Sigmoid colon (tissue), 7 donors: Measurements from ENCODE around the gene ZP4. TPM values are rescaled to one million over a fixed set of nuclear protein-coding genes. Genes with fewer than 3 reads are reported as not detected.

ENCODE experiments used
- DNase-seq: peaks from one replicate; pipeline ENCODE4 v3.0.0-alpha.2; 2019
- H3K27ac ChIP-seq, 4 donors: fragments of 200-600 bp; sonication (generic); one replicate each; pipeline ENCODE4 v1.5.1; 2016 to 2019; ENCODE audit warnings: mild to moderate bottlenecking in 1 of 4
- H3K27me3 ChIP-seq, 3 donors: fragments of 200-600 bp; sonication (generic); one replicate each; pipeline ENCODE4 v1.5.1; 2019; ENCODE audit warnings: mild to moderate bottlenecking in 1 of 3
- H3K36me3 ChIP-seq, 4 donors: fragments of 200-600 bp; sonication (generic); one replicate each; pipeline ENCODE4 v1.5.1; 2016 to 2019
- H3K4me1 ChIP-seq, 4 donors: fragments of 200-600 bp; sonication (generic); one replicate each; pipeline ENCODE4 v1.5.1; 2017 to 2019
- H3K4me3 ChIP-seq, 4 donors: fragments of 200-600 bp; sonication (generic); one replicate each; pipeline ENCODE4 v1.5.1; 2017 to 2019; ENCODE audit warnings: mild to moderate bottlenecking in 2 of 4, moderate library complexity in 1 of 4
- H3K9me3 ChIP-seq, 4 donors: fragments of 200-600 bp in 3 of 4; sonication (generic) in 3 of 4; one replicate each; pipeline versions ENCODE4 v1.5.1 to v1.6.1; 2013 to 2019
- CTCF ChIP-seq, 4 experiments: fragments of 450-650 bp in 3 of 4; fragments of 200-600 bp in 1 of 4; IDR thresholded peaks; one replicate each; pipeline ENCODE4 v1.5.1; 2016 to 2019; ENCODE audit warnings: antibody characterized with exemption in 4 of 4, mild to moderate bottlenecking in 3 of 4, moderate library complexity in 2 of 4
- EP300 ChIP-seq, 4 donors: sonication (generic); formaldehyde crosslinking; IDR thresholded peaks; one replicate each; pipeline ENCODE4 v1.6.1; 2017; ENCODE audit warnings: antibody characterized with exemption in 4 of 4
- POLR2A ChIP-seq, 2 donors: fragments of 450-650 bp; IDR thresholded peaks; one replicate each; pipeline ENCODE4 v1.6.1; 2016; ENCODE audit warnings: antibody characterized with exemption in 2 of 2, mild to moderate bottlenecking in 2 of 2, moderate library complexity in 2 of 2
- POLR2AphosphoS5 ChIP-seq, 4 donors: sonication (generic); formaldehyde crosslinking; IDR thresholded peaks; one replicate each; pipeline ENCODE4 v1.6.1; 2017; ENCODE audit warnings: antibody characterized with exemption in 4 of 4
- WGBS, 2 donors: extraction: QIAGEN DNeasy Blood & Tissue Kit; methylation state at CpG; one replicate each; pipeline ENCODE4 v1.1.7; 2013; 5-methylcytosine and 5-hydroxymethylcytosine counted together
- intact Hi-C: fragments of 100-400 bp; cut with DNase I; formaldehyde crosslinking; loops from one replicate; pipeline ENCODE4 v1.15.1; 2023
- polyA plus RNA-seq, 3 donors: library from polyadenylated mRNA; stranded (reverse); fragments of 200-250 nt; gene quantifications; one replicate each; pipeline ENCODE4 v1.2.3, GENCODE V29; 2013
- total RNA-seq, 4 donors: library from RNA; depleted of rRNA; stranded (reverse); fragments of >200 nt; gene quantifications; one replicate each; pipeline ENCODE4 v1.1.0, GENCODE V29; 2016
- donor health status: healthy with polysubstance abuse.
- donor health status: Bipolar disorder and iron deficiency.
- donor health status: healthy.

Gene ZP4
- total and polyA plus RNA-seq, 7 donors: not detected

- TF ChIP-seq POLR2A (IDR thresholded peaks at IDR 0.05): no peak
- no peak for TF ChIP-seq EP300 (IDR thresholded peaks at IDR 0.05)
- no peak for TF ChIP-seq POLR2AphosphoS5 (IDR thresholded peaks at IDR 0.05)
- TF ChIP-seq CTCF (IDR thresholded peaks at IDR 0.05): no peak
- Histone ChIP-seq H3K27ac (no peak overlapping the region), H3K9me3 (peaks cover 0 to 2% (median 0%) of the 10 kb centered on the region in 4 donors), H3K27me3 (no peaks in the 10 kb centered on the region), H3K4me1 (no peaks in the 10 kb centered on the region), H3K36me3 (no peaks in the 10 kb centered on the region), H3K4me3 (no peak overlapping the region)
- DNase-seq: no peak
- 60 to 70% methylated on average over 2 of the region's 2 CpGs for WGBS, 2 donors
- intact Hi-C loops: no loop called here
Measured at GRCh38 chr1:237884237-237884636, 6.5 kb downstream of the ZP4 start.

DNA sequence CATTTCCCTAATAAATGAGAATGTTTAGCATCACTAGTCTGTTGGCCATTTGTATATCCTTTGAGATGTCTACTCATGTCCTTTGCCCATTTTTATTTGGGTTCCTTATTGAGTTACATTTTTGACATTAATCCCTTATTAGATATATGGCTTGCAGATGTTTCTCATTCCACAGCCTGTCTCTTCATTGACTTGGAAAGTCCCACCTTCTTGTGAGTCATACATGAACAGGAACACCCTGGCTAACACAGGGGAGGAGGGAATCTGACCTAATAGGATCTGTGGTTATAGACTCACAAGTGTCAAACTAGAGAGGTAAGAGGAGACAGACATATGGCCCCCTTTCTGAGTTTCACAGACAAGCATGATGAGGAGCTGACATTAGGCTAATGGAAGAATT, 11.5 kb downstream of the ZP4 start:
- H3K36me3 ChIP-seq: no peaks in the 10 kb centered on the region
- no peak for DNase-seq
- no peaks in the 10 kb centered on the region for H3K4me1 ChIP-seq
- no peak overlapping the region for H3K27ac ChIP-seq
- no peak overlapping the region for H3K4me3 ChIP-seq
- no peaks in the 10 kb centered on the region for H3K27me3 ChIP-seq
- H3K9me3 ChIP-seq: peaks cover 0 to 2% (median 0%) of the 10 kb centered on the region in 4 donors
- TF ChIP-seq EP300 (IDR thresholded peaks at IDR 0.05) (no peak), POLR2A (IDR thresholded peaks at IDR 0.05) (no peak), POLR2AphosphoS5 (IDR thresholded peaks at IDR 0.05) (no peak), CTCF (IDR thresholded peaks at IDR 0.05) (no peak)
- intact Hi-C loops: no loop called here

DNA sequence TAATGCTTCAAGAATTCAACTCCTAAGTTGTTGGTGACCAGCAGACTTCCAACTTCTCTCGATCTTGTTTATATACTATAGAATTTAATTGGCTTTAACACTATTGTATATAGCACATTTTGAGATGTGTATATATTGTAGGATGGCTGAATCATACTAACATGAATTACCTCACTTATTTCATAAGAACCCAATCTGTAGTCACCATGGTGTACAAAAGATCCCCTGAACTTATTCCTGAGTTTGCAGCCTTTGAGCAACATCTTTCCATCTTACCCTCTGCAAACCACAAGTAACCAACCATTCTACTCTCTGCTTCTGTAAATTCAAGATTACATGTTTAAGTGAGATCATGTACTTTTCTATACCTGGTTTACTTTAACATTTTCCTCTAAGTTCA, 12.3 kb downstream of the ZP4 start:
- intact Hi-C loops: no loop called here
- H3K4me3 ChIP-seq: no peak overlapping the region
- H3K4me1 ChIP-seq: no peaks in the 10 kb centered on the region
- TF ChIP-seq CTCF (IDR thresholded peaks at IDR 0.05) (no peak), POLR2AphosphoS5 (IDR thresholded peaks at IDR 0.05) (no peak), POLR2A (IDR thresholded peaks at IDR 0.05) (no peak), EP300 (IDR thresholded peaks at IDR 0.05) (no peak)
- no peaks in the 10 kb centered on the region for H3K36me3 ChIP-seq
- peaks cover 0 to 2% (median 0%) of the 10 kb centered on the region in 4 donors for H3K9me3 ChIP-seq
- no peak overlapping the region for H3K27ac ChIP-seq
- no peak for DNase-seq
- no peaks in the 10 kb centered on the region for H3K27me3 ChIP-seq
- WGBS, 2 donors: 38 to 65% methylated on average over 1 of the region's 1 CpG

GRCh38 chr1:237877631-237878030, 13.1 kb downstream of the ZP4 start:
- 24 to 62% methylated on average over 4 of the region's 4 CpGs for WGBS, 2 donors
- Histone ChIP-seq H3K27ac (no peak overlapping the region), H3K9me3 (peaks cover 0 to 2% (median 0%) of the 10 kb centered on the region in 4 donors), H3K36me3 (no peaks in the 10 kb centered on the region), H3K4me1 (no peaks in the 10 kb centered on the region), H3K4me3 (no peak overlapping the region), H3K27me3 (no peaks in the 10 kb centered on the region)
- no peak for DNase-seq
- intact Hi-C loops: no loop called here
- no peak for TF ChIP-seq POLR2AphosphoS5 (IDR thresholded peaks at IDR 0.05)
- TF ChIP-seq POLR2A (IDR thresholded peaks at IDR 0.05): no peak
- TF ChIP-seq CTCF (IDR thresholded peaks at IDR 0.05): no peak
- no peak for TF ChIP-seq EP300 (IDR thresholded peaks at IDR 0.05)

DNA sequence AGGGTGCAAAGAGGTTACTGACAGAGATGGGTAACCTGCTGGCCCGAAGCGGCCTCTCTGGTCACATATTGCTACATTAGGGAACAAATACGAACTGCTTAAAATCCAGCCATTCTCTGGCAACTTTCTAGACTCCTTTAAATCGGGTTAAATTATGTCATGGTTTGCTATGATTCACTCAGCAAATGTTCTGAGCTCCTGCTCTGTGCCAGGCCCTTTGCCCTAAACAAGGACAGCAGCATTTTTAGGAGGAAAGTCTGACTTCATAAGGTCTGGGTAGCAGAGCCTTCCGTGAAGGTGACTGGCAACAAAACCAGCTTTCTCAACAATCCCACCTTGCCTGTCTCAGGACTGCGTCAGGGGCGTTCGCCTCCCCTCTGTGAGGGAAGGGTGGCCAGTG, 15.4 kb downstream of the ZP4 start:
- intact Hi-C loops: no loop called here
- H3K9me3 ChIP-seq: no peaks in the 10 kb centered on the region
- no peak for DNase-seq
- H3K4me1 ChIP-seq: no peaks in the 10 kb centered on the region
- 89 to 93% methylated on average over 8 of the region's 8 CpGs for WGBS, 2 donors
- TF ChIP-seq CTCF (IDR thresholded peaks at IDR 0.05): no peak
- TF ChIP-seq POLR2AphosphoS5 (IDR thresholded peaks at IDR 0.05): no peak
- no peak for TF ChIP-seq EP300 (IDR thresholded peaks at IDR 0.05)
- TF ChIP-seq POLR2A (IDR thresholded peaks at IDR 0.05): no peak
- no peaks in the 10 kb centered on the region for H3K27me3 ChIP-seq
- H3K36me3 ChIP-seq: no peaks in the 10 kb centered on the region
- no peak overlapping the region for H3K4me3 ChIP-seq
- H3K27ac ChIP-seq: no peak overlapping the region
